ENCODE data around the gene PIK3R3.

Gene PIK3R3

DNA sequence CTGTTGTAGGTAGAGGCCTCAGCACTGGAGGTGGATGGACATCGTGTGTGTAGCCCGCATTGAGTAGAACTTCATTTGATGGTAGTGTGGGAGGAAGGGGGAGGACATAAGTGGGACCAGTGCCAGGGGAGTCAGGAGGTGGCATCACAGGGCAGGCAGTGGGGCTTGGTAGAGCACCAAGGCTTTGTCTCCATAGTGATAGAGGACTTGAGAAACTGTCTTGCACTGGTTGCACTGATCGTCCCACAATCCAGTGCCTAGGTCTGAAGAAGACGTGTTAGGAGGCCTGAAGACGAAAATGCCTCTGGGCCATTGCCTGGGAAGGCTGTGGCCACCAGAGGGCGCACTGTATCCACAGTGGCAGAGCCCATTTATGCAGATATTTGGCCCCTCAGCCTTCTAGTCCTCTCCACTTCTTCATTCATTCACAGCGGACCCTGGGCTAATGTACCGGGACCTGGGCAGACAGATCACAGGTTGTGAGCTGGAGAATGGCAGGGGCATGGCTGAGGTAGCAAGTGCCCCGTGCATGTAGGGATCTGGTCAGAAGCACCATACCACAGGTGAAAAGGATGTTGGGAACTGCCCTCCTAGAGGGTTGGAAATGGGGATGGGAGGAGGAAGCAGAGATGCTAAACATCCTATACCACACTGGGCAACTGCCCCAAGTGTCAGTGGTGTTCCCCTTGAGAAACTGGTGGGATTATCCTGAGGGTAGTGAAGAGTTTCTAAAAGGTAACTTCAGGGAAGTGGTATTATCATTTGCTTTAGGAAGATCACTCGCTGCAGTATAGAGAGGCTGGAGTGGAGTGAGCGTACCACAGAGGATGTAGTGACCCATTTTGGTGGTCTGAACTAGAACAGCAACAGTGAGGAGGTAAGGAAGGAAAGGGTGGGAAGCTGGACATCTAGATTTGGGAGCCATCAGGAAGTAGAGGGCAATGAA is 95.3 kb downstream of the PIK3R3 start:
- TF ChIP-seq, protein P1, sequence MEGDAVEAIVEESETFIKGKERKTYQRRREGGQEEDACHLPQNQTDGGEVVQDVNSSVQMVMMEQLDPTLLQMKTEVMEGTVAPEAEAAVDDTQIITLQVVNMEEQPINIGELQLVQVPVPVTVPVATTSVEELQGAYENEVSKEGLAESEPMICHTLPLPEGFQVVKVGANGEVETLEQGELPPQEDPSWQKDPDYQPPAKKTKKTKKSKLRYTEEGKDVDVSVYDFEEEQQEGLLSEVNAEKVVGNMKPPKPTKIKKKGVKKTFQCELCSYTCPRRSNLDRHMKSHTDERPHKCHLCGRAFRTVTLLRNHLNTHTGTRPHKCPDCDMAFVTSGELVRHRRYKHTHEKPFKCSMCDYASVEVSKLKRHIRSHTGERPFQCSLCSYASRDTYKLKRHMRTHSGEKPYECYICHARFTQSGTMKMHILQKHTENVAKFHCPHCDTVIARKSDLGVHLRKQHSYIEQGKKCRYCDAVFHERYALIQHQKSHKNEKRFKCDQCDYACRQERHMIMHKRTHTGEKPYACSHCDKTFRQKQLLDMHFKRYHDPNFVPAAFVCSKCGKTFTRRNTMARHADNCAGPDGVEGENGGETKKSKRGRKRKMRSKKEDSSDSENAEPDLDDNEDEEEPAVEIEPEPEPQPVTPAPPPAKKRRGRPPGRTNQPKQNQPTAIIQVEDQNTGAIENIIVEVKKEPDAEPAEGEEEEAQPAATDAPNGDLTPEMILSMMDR (IDR thresholded peaks at IDR 0.05) = peak; percentile 98
- Histone ChIP-seq H3K27ac (peak overlapping the region in 1 of 2 donors; percentile 22), H3K4me3 (no peak overlapping the region), H3K36me3 (peaks cover 0 to 31% (median 12%) of the 10 kb centered on the region in 3 donors), H3K4me1 (peaks cover 0 to 12% (median 0%) of the 10 kb centered on the region in 4 donors), H3K9me3 (no peaks in the 10 kb centered on the region), H3K27me3 (no peaks in the 10 kb centered on the region)
- peak; percentile 89 to 91 for DNase-seq
- intact Hi-C loops (cut with DNase I; ENCODE audit: low total_unique reads) = loop anchor here (1.0 to 5.0 kb wide), 2 partner anchors 142 to 190 kb away; no protein-coding TSS in a partner anchor

DNA sequence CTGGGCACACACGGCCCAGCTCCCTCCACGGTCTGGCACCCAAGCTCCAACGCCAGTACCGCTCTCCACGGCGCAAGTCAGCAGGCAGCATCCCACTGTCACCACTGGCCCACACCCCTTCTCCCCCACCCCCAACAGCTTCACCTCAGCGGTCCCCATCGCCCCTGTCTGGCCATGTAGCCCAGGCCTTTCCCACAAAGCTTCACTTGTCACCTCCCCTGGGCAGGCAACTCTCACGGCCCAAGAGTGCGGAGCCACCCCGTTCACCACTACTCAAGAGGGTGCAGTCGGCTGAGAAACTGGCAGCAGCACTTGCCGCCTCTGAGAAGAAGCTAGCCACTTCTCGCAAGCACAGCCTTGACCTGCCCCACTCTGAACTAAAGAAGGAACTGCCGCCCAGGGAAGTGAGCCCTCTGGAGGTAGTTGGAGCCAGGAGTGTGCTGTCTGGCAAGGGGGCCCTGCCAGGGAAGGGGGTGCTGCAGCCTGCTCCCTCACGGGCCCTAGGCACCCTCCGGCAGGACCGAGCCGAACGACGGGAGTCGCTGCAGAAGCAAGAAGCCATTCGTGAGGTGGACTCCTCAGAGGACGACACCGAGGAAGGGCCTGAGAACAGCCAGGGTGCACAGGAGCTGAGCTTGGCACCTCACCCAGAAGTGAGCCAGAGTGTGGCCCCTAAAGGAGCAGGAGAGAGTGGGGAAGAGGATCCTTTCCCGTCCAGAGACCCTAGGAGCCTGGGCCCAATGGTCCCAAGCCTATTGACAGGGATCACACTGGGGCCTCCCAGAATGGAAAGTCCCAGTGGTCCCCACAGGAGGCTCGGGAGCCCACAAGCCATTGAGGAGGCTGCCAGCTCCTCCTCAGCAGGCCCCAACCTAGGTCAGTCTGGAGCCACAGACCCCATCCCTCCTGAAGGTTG is 97.6 kb downstream of the PIK3R3 start:
- H3K36me3 ChIP-seq = peaks cover 19 to 54% (median 35%) of the 10 kb centered on the region in 3 donors
- DNase-seq = no peak
- no peak overlapping the region for H3K4me3 ChIP-seq
- H3K27me3 ChIP-seq = no peaks in the 10 kb centered on the region
- intact Hi-C loops (cut with DNase I; ENCODE audit: low total_unique reads) = loop anchor here (5.0 kb wide), 1 partner anchor 192 kb away; no protein-coding TSS in a partner anchor
- H3K9me3 ChIP-seq = no peaks in the 10 kb centered on the region
- TF ChIP-seq, protein P1 (IDR thresholded peaks at IDR 0.05) = no peak
- H3K4me1 ChIP-seq = peaks cover 0 to 6% (median 0%) of the 10 kb centered on the region in 4 donors
- H3K27ac ChIP-seq = no peak overlapping the region

DNA sequence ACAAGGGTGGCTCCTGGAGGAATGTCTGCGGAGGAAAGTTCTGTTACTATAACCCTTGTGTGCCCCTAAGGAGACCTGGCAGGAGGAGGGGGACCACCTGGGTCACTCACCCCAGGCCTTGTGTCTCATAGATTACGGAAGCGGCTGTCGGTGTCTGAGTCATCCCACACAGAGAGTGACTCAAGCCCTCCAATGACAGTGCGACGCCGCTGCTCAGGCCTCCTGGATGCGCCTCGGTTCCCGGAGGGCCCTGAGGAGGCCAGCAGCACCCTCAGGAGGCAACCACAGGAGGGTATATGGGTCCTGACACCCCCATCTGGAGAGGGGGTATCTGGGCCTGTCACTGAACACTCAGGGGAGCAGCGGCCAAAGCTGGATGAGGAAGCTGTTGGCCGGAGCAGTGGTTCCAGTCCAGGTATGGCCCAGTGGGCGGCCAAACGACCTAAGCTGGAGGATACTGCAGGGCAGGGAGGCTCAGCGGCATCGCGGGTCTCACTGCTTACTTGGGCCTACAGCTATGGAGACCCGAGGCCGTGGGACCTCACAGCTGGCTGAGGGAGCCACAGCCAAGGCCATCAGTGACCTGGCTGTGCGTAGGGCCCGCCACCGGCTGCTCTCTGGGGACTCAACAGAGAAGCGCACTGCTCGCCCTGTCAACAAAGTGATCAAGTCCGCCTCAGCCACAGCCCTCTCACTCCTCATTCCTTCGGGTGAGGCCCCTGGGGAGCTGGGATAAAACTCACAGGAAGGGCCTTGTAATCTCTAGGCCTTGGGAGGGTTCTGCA is 101.4 kb downstream of the PIK3R3 start:
- no peak for DNase-seq
- TF ChIP-seq, protein P1 (IDR thresholded peaks at IDR 0.05) = no peak
- no peak overlapping the region for H3K4me3 ChIP-seq
- H3K9me3 ChIP-seq = no peaks in the 10 kb centered on the region
- no peaks in the 10 kb centered on the region for H3K4me1 ChIP-seq
- intact Hi-C loops (cut with DNase I; ENCODE audit: low total_unique reads) = no loop called here
- H3K36me3 ChIP-seq = peaks cover 29 to 80% (median 52%) of the 10 kb centered on the region in 3 donors
- no peak overlapping the region for H3K27ac ChIP-seq
- no peaks in the 10 kb centered on the region for H3K27me3 ChIP-seq

DNA sequence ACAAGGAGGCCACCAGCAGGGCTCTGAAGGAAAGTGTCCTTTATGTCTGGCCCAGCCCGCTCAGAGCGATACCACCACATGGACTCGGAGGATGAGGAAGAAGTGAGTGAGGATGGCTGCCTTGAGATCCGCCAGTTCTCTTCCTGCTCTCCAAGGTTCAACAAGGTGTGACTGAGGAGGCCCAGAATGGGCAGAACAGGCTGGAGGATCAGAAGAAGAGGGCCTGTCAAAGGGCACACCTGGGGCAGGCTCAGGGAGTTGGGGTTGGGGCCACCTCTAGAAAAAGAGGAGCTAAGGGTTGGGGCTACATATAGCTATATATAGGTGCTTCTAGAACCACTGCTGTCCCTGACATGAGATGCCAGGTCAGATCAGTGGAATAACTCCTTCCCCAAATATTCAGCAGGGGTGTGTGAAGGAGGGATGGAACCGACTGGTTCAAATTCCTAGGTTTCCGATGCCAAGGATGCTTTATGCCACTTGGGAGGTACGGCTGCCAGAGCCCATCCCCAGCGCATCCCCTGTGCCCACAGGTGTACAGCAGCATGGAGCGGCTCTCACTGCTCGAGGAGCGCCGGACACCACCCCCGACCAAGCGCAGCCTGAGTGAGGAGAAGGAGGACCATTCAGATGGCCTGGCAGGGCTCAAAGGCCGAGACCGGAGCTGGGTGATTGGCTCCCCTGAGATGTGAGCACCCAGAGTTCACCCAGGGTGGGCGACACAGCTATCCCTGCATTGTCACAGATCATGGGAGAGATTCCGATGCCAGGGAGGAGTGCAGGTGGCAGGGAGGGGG is 102.2 kb downstream of the PIK3R3 start:
- no peaks in the 10 kb centered on the region for H3K4me1 ChIP-seq
- H3K9me3 ChIP-seq = no peaks in the 10 kb centered on the region
- TF ChIP-seq, protein P1 (IDR thresholded peaks at IDR 0.05) = no peak
- DNase-seq = no peak
- H3K27ac ChIP-seq = no peak overlapping the region
- intact Hi-C loops (cut with DNase I; ENCODE audit: low total_unique reads) = no loop called here
- H3K27me3 ChIP-seq = no peaks in the 10 kb centered on the region
- H3K4me3 ChIP-seq = no peak overlapping the region
- peaks cover 33 to 84% (median 52%) of the 10 kb centered on the region in 3 donors for H3K36me3 ChIP-seq
